Heart right ventricle (tissue), 16 donors: ENCODE measurements around the gene C1orf105. TPM values are rescaled to one million over a fixed set of nuclear protein-coding genes. Genes with fewer than 3 reads are reported as not detected.

Experiments
- ATAC-seq, 8 donors: fragments of 200-7000 bp; cut with Tn5 transposase; one replicate each; pipeline ENCODE4 v1.9.1; 2020; ENCODE audit warnings: mild to moderate bottlenecking in 8 of 8, moderate library complexity in 8 of 8, moderate number of reproducible peaks in 1 of 8
- DNase-seq, 2 donors: peaks; one replicate each; pipeline ENCODE4 v3.0.0-alpha.2; 2020
- H3K27ac ChIP-seq, 10 donors: fragments of 200-600 bp; sonication (generic) in 2 of 10; one replicate each; pipeline versions ENCODE4 v1.5.0 to v1.8.0; 2020 to 2022; ENCODE audit warnings: mild to moderate bottlenecking in 3 of 10
- H3K27me3 ChIP-seq, 7 donors: fragments of 200-600 bp; one replicate each; pipeline ENCODE4 v1.8.0; 2021 to 2022; ENCODE audit warnings: mild to moderate bottlenecking in 2 of 7
- H3K36me3 ChIP-seq, 9 donors: fragments of 200-600 bp; sonication (generic) in 1 of 9; one replicate each; pipeline versions ENCODE4 v1.5.0 to v1.8.0; 2020 to 2022; ENCODE audit warnings: mild to moderate bottlenecking in 2 of 9
- H3K4me1 ChIP-seq, 9 donors: fragments of 200-600 bp; sonication (generic) in 1 of 9; one replicate each; pipeline versions ENCODE4 v1.5.0 to v1.8.0; 2020 to 2022; ENCODE audit warnings: mild to moderate bottlenecking in 4 of 9
- H3K4me3 ChIP-seq, 10 donors: fragments of 200-600 bp; sonication (generic) in 2 of 10; one replicate each; pipeline versions ENCODE4 v1.5.0 to v1.8.0; 2020 to 2022; ENCODE audit warnings: mild to moderate bottlenecking in 7 of 10, moderate library complexity in 2 of 10
- H3K9me3 ChIP-seq, 11 donors: fragments of 200-600 bp in 10 of 11; sonication (generic) in 2 of 11; one replicate each; pipeline versions ENCODE4 v1.5.0 to v1.8.0; 2013 to 2022; ENCODE audit warnings: mild to moderate bottlenecking in 2 of 11, control low read depth in 1 of 11, moderate library complexity in 1 of 11
- WGBS, 2 donors: extraction: QIAGEN DNeasy Blood & Tissue Kit; methylation state at CpG; one replicate each; pipeline ENCODE4 v1.1.7; 2013; ENCODE audit warnings: inconsistent platforms in 1 of 2; 5-methylcytosine and 5-hydroxymethylcytosine counted together
- intact Hi-C, 10 donors: fragments of 100-400 bp; cut with DNase I; formaldehyde crosslinking; loops; one replicate each; pipeline versions ENCODE4 v1.11.1 to v1.14.2; 2022
- polyA plus RNA-seq, 2 donors: library from polyadenylated mRNA; stranded (reverse); fragments of 200-250 nt; gene quantifications; one replicate each; pipeline ENCODE4 v1.2.3, GENCODE V29; 2013
- total RNA-seq, 10 donors: library from RNA; stranded (reverse); fragmentation: NEBNext Ultra II Directional in 3 of 10; extraction: Animal tissue kit (Norgen Biotek cat#: 25700) in 3 of 10; gene quantifications; one replicate each; pipeline versions ENCODE4 v1.2.1 to v1.2.4, GENCODE V29; 2021 to 2023
- TF ChIP-seq, protein P1 (sequence below), 9 donors: fragments of 200-600 bp; sonication (generic) in 2 of 9; IDR thresholded peaks; one replicate each; pipeline versions ENCODE4 v1.5.0 to v1.8.0; 2021 to 2022; ENCODE audit warnings: antibody characterized with exemption in 9 of 9, mild to moderate bottlenecking in 5 of 9, moderate library complexity in 1 of 9
- donor health status: Arrhythmogenic right ventricular cardiomyopathy.
- donor health status: ischemic (EF 13 %, LVEDD 7.1; RV severe dilation, severe dysfunction).
- donor health status: healthy with polysubstance abuse.
- donor health status: DM: no; HTN: yes; CAD: no.
- donor health status: DM: no; HTN: no; CAD: no.
- donor health status: ischemic (EF 25% LVEDD 6.9; RV normal size, moderate dysfunction).
- donor health status: ischemic (EF 25% LVEDD 5.7; RV mildly dilated, moderate dysfunction).
- donor health status: healthy.
- donor health status: DM: yes; HTN: yes; CAD: no.
- donor health status: Ischemic cardiomyopathy.
- donor health status: ischemic (EF 35%, LVEDD 5.7; RV mildly dilated, moderate dysfunction).
- donor health status: nonischemic (EF 11% LVEDD 7.7; RV severe dilation, severe dysfunction).
- donor health status: DM: yes; HTN: yes; CAD: no.
- donor health status: PGD.
- donor health status: ischemic (EF 29% LVEDD 5.4; RV normal size, mild dysfunction).
- donor health status: nonischemic (EF 23%, LVEDD 6.1; RV moderate dilation, normal function).

C1orf105 gene
- total and polyA plus RNA-seq, 12 donors = 1.1 to 52.7 (median 8.6) TPM

DNA sequence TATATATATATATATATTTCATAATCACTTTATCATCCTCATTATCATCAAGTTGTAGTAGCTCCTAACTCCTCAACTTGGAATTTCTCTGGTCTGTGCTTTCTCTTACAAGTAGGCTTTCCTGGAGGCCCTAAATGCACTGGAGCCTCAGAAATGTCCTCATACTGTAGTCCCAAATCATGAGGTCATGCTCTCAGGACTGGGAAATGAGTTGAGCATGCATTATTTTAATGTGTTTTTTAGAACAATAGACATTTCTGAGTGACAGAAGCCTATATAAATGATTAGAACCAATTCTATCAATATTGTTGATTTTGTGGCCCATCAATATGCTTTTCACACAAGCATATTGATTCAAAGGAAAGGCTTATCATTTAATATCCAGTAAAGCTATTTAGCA lies 42.9 kb upstream of the C1orf105 start:
- peaks cover 0 to 27% (median under 1%) of the 10 kb centered on the region in 9 donors for H3K4me1 ChIP-seq
- ATAC-seq (no peak), DNase-seq (no peak)
- no peak overlapping the region for H3K4me3 ChIP-seq
- no peak overlapping the region for H3K27ac ChIP-seq
- H3K27me3 ChIP-seq = no peaks in the 10 kb centered on the region
- TF ChIP-seq, protein P1, sequence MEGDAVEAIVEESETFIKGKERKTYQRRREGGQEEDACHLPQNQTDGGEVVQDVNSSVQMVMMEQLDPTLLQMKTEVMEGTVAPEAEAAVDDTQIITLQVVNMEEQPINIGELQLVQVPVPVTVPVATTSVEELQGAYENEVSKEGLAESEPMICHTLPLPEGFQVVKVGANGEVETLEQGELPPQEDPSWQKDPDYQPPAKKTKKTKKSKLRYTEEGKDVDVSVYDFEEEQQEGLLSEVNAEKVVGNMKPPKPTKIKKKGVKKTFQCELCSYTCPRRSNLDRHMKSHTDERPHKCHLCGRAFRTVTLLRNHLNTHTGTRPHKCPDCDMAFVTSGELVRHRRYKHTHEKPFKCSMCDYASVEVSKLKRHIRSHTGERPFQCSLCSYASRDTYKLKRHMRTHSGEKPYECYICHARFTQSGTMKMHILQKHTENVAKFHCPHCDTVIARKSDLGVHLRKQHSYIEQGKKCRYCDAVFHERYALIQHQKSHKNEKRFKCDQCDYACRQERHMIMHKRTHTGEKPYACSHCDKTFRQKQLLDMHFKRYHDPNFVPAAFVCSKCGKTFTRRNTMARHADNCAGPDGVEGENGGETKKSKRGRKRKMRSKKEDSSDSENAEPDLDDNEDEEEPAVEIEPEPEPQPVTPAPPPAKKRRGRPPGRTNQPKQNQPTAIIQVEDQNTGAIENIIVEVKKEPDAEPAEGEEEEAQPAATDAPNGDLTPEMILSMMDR (IDR thresholded peaks at IDR 0.05) = no peak
- no peaks in the 10 kb centered on the region for H3K9me3 ChIP-seq
- peaks cover 0 to 6% (median 0%) of the 10 kb centered on the region in 9 donors for H3K36me3 ChIP-seq
- intact Hi-C loops = no loop called here

DNA sequence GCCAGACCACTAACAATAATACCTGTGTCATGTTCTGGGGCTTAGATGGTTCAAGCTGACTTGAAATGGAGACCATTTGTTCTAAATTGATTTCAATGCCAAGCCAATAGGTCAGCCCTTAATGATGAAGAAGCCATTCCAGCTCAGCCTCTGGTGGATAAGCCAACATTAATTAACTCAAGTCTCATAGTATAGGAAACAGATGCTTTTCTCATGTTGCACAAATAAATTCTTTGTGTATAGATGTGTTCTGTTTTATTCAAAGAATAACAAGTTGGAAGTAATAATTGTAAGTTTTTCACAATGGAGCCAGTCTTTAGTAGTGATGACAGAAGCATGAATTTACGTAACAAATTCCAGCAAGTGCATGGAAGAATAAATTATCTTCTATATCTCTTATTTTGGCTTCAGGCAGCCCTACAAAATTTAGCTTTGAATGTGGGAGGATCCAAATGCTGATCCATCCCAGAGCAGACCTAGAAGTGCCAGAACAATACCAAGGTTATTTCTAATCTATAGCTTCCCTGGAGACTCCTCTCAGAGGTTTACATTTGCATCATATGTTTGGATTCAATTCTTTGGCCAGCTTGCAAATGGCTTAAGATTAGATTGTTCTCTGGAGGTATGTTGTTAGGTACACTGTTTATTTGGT lies 42.2 kb upstream of the C1orf105 start:
- intact Hi-C loops = no loop called here
- 86 to 97% methylated on average over 1 of the region's 1 CpG for WGBS, 2 donors
- TF ChIP-seq, protein P1 (IDR thresholded peaks at IDR 0.05) = no peak

DNA sequence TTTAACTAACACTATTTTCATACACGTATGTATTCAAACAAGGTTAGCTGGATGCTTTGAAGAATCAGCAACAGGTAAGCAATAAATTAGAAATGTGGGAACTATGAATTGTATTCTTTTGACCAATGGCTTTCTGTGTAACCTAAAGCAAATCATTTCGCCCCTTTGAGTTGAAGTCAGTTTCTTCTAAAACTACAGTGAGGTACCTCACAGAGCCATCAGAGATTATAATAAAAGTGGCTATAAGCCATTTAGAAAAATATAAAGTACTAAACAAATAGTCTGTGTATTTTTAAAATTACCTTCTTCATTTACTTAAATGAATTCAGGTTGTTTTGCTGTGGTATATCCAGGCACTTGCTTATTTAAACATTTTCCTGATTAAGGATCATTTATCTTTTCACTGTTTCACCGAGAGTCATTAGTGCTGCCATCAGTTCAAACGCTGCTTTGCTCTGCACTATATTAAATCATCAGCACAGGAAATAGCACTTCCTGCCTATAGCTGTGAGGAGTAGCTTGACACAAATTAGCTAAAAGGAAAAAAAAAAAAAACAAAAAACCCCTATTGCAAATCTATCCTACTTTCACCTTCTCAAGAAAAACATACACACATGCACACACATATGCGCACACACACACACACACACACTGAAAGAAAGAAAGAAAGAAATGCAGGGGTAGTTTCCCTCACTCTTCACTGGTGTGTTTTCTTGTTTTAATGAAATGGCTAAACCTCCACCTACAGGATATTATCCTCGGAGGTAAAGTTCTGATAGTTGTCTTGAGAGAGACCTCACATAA lies 39.8 kb upstream of the C1orf105 start:
- H3K27me3 ChIP-seq = no peaks in the 10 kb centered on the region
- peak overlapping the region in 1 of 10 donors; percentile 59 for H3K27ac ChIP-seq
- H3K4me1 ChIP-seq = peaks cover 0 to 30% (median 10%) of the 10 kb centered on the region in 9 donors
- TF ChIP-seq, protein P1 (IDR thresholded peaks at IDR 0.05) = no peak
- peak in 3 of 8 donors; percentile 48 to 65 (median 49) for ATAC-seq
- H3K9me3 ChIP-seq = no peaks in the 10 kb centered on the region
- no peak for DNase-seq
- H3K36me3 ChIP-seq = peaks cover 0 to 6% (median 0%) of the 10 kb centered on the region in 9 donors
- 50 to 55% methylated on average over 6 of the region's 6 CpGs for WGBS, 2 donors
- H3K4me3 ChIP-seq = peak overlapping the region in 1 of 10 donors; percentile 3
- intact Hi-C loops = no loop called here

More for the DNA sequence above, 42.2 kb upstream of the C1orf105 start:
- Histone ChIP-seq H3K36me3 (peaks cover 0 to 6% (median 0%) of the 10 kb centered on the region in 9 donors), H3K27ac (no peak overlapping the region), H3K27me3 (no peaks in the 10 kb centered on the region), H3K4me1 (peaks cover 0 to 31% (median 6%) of the 10 kb centered on the region in 9 donors), H3K9me3 (no peaks in the 10 kb centered on the region), H3K4me3 (no peak overlapping the region)
- no peak for DNase-seq
- ATAC-seq = no peak

DNA sequence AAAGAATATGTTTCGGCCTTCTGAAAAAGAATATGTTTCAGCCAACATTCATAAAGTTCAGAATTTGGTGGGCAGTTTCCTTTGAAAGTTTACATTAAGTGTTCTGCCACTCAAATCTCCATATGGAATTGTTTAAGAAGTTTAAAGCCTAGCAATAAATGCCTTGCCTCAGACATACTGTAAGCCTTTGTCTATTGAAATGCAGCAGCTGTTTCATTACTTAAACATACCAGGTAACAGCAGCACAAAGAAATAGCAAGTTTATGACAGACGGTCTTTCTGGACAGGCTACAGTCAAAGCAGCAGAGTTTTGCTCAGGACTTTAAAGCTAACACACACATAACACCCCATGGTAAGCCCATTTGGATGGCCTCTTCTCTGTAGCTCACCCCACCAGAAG lies 38.5 kb upstream of the C1orf105 start:
- no peak overlapping the region for H3K4me3 ChIP-seq
- H3K27ac ChIP-seq = no peak overlapping the region
- TF ChIP-seq, protein P1 (IDR thresholded peaks at IDR 0.05) = no peak
- ATAC-seq = no peak
- H3K4me1 ChIP-seq = peaks cover 0 to 30% (median 10%) of the 10 kb centered on the region in 9 donors
- H3K36me3 ChIP-seq = peaks cover 0 to 6% (median 0%) of the 10 kb centered on the region in 9 donors
- intact Hi-C loops = no loop called here
- no peak for DNase-seq
- no peaks in the 10 kb centered on the region for H3K27me3 ChIP-seq
- no peaks in the 10 kb centered on the region for H3K9me3 ChIP-seq
- 91 to 94% methylated on average over 2 of the region's 2 CpGs for WGBS, 2 donors
